Suppressor macrophage treated with lipopolysaccharide for 4 hours (primary cell): Measurements from ENCODE around the gene MAPK1.
"Not testable (repeated sequence)": the region's sequence is repeated elsewhere in the genome, so short reads cannot be mapped to it uniquely, and the experiment has no call there.

ENCODE experiments used
- DNase-seq: peaks from one replicate; pipeline ENCODE4 v3.0.0-alpha.2; 2020

The MAPK1 gene

GRCh38 chr22:21881841-21882753 is 14.7 kb upstream of the MAPK1 start:
- DNase-seq: no peak

DNA sequence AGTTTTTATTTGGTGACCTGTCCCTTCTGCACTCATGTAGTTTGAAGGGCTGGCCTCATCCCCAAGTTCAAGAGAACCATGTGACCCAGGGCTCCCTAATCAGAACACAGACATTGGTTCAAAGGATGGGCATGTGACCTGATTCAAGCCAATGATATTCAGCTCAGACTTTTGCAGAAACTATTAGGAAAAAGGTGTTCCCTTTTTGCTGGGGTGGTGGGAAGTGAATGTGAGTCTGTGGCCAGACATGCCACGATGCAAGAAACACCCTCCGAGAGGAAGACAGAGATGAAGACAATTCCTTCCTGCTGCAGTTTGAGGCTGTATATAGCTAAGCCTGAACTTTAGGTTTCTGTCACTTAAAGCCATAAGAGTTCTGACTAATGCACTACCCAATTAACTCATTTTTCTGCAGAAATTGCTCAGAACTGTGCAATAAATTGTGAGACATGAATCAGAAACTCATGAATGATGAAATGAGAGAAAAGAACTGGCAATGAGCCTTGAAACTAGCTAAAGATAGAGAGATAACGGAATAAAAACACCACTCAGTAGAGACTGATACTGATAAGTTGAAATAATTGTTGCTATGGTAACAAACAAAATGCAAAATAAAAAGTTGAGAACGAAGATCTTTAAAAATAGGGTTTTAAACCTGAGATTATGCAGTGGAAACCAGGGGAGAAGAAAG is 9.2 kb upstream of the MAPK1 start:
- peak; percentile 66 for DNase-seq

DNA sequence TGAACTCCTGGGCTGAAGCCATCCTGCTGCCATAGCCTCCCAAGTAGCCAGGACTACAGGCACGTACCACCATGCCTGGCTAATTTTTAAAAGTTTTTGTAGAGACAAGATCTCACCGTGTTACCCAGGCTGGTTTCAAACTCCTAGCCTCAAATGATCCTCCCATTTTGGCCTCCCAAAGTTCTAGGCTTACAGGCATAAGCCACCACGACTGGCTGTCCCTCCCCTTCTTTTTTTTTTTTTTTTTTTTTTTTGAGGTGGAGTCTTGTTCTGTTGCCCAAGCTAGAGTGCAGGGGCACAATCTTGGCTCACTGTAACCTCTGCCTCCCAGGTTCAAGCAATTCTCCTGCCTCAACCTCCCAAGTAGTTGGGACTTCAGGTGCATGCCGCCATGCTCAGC is 7.5 kb upstream of the MAPK1 start:
- DNase-seq: not testable (repeated sequence)

GRCh38 chr22:21873619-21874018 is 6.2 kb upstream of the MAPK1 start:
- DNase-seq: no peak

- not testable (repeated sequence) for DNase-seq
Observed at GRCh38 chr22:21872741-21873140, 5.3 kb upstream of the MAPK1 start.

DNA sequence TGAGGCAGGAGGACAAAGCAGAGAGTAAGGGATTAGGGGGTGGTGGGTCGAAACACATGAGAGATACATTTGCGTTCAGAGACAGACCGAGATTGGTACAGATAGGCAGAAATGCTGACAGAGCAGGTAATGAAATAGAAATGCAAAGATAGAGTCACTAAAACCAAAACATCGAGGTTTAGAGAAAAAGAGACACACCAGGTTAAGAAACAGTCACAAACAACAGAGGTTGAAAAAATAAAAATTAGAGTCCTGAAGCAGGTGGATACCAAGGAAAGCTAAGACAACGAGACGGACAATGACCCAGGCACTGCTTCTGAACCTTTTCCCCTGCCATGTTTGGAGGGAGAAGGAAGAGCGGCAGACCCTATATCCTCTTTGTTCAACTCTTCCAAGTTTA is 1.2 kb upstream of the MAPK1 start:
- no peak for DNase-seq

DNA sequence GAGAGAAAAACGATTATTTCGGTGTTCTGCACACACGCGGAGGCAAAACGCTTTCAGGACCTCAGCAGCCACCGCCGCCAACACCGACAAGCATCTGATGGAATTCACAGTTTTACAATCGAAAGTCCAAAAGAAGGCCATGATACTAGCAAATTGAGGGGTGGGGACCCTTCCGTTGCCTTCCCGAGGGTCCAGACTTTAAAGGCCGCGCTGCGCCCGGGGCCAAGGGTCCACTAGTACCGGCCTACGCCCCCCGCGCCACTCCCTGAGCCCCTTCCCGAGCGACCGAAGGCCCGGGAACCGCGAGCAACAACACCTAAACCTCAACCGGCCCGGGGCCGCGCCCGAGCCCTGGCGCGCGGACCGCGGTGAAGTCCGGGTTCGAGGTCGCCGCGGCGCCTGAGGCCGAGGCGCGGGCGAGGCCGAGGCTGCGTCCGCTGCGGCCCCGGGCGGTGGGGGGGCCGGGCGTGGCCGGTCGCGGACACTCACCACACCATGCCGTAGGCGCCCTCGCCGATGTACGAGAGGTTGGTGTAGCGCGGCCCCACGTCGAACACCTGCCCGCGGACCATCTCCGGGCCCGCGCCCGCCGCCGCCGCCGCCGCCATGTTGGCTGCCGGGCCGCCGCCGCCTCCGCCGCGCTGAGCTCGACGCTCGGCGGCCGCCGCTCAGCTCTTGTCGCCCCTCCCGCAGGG is 465 bp downstream of the MAPK1 start:
- DNase-seq: peak; percentile 31

DNA sequence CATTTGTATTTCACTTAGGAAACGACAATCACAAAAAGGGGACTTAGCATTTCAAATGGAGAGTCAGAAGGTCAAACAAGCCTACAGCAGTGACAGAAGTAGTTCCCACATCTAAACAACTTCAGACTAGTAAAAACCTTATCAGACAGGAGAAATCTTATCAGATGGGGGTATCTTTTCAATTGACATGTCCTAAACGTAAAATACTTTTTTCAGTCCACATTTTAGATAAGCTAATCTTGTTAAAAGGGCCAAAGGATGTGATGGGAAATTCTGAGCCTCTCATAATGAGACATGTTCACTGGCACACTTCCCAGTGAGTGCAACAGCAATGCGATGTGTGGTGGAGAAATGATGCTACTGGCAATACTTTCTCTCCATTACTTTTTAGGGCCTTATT is 2.4 kb downstream of the MAPK1 start:
- peak; percentile 53 for DNase-seq

DNA sequence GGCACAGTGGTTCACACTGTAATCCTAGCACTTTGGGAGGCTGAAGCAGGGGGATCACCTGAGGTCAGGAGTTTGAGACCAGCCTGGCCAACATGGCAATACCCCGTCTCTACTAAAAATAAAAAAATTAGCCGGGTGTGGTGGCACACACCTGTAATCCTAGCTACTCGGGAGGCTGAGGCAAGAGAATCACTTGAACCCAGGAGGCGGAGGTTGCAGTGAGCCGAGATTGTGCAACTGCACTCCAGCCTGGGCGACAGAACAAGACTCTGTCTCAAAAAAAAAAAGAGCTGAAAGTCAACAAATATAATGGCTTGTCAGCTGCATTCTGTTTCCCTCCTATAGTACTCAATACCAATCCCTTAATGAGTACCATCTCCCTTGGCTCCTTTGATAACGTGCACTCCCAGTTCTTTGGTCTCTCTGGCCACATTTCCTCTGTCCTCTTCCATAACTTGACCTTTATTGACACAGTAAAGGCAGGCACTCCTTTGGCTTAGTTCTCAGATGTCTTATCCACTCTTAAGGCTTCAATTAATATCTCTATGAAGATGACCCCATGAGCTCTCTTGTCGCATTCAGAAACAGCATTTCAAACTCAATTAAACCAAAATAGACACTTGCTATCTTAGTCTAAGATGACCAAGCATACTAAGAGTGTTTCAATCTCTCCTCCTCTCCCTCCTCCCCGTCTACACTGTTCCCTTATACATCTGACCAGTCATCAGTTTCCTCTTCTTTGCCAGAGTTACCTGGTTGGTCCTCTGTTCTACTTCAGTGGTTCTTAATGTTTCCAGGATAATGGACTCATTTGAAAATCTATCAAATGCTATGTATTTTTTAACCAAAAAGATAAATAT is 4.8 kb downstream of the MAPK1 start:
- DNase-seq: no peak

DNA sequence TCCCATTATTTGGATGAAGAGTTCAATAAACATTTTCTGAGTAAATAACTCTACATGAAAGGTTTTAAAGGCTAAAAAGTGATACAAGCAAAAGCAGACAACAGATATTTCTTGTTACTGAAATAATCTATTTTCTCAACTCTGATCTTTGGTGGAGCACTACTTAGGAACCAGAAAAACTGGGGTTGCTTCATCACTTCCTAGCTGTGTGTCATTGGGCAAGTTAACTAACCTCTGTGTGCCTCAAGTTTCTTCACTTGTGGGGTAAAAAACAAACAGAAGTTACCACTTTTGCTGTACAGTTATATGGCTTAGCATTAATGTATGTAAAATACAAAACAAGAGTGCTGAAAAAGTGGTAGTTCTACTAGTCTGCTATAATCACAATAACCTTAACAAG is 5.6 kb downstream of the MAPK1 start:
- DNase-seq: peak; percentile 64

- DNase-seq: no peak
Observed at GRCh38 chr22:21861264-21861848, 6.1 kb downstream of the MAPK1 start.

DNA sequence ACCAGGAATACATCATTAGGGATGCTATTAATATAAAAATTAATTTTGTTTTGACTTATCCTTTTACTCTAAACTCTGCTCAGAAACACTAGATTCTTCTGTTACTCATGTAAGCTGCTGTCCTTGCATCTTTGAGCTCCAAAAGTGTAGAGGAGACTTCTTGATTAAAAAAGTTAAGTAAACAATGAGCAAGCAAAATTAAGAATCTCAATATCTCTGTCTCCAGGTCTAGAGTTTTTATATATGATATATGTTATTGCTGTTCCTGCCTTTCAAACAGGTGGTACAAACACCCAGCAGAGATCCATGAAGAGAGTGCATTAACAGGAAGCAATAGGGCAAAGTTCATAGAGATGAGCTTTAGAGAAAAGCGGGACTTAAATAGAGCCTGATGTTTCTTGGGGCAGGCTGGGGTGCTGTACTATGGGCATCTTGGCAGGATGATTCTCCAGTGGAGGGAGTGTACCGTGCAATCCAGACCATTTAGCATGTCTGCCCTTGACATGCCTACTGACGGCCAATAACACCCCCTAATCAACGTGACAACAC is 6.9 kb downstream of the MAPK1 start:
- no peak for DNase-seq

DNA sequence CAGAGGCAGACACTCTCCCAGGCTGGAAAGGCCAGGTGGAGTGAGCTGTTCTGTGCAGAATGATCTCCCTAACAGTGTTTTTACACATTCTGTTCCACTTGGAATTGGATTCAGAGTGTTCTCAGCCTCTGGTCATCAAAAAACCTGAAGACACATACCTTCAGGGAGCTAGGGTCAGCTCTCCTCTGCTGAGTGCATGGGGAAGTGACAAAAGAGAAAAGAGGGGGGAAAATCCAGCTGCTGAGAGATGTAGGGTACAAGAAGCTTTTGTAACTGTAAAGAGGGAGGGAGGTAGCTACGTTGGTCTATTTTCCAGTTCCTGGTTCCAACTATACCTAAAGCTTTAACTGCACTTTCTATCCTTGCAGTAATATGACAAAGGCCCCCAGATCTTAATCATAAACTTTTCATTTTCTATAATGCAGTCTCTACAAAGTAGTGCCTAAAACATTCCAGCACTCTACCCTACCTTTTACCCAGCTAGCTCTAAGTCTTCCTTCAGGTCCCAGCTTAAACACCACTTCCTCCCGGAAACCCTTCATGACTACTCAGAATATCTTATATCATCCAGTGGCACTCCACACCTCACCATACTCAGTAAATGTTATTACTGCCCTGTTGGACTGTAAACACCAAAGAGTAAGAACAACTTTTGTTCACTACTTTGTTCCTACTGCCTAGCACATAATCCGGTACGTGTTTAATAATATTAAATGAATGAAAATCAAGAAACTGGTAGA is 9.2 kb downstream of the MAPK1 start:
- peak; percentile 20 for DNase-seq

GRCh38 chr22:21857481-21857914 is 9.9 kb downstream of the MAPK1 start:
- peak; percentile 77 for DNase-seq

GRCh38 chr22:21856868-21857267 is 10.6 kb downstream of the MAPK1 start:
- DNase-seq: no peak

DNA sequence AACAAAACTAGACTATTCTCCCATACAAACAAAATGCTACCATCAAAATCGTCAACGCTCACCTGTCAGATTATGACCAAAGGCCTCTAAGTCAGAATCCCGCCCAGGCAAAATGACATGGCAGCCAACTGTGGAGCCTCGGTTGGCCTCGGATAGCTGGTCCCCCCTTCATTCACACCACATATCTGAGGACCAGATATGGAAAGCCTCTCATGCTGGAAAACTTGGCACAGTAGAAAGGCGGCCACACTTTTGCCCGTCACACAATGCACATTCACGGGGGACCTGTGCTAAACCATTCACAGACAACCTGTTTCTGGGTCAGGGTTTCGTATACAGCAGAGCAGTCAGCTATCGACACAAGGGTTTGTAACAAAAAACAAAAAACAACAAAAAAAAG is 11.2 kb downstream of the MAPK1 start:
- DNase-seq: no peak

DNA sequence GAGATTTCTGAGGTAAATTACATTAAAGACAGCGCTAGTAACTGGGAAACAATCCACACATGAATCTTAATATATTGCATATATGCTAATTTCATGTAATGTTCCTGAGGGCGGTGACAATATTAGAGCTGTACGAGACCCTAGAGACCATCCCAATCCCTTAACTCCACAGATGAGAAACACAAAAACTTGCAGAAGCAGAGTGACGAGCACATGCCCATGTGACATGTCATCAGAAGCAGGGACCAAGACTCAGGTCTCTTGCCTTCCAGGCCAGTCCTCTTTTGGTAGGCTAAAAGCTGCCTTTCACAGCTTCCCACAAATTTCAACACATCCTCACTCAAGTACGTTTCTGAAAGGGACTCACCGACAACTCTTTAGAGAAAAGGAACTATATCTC is 11.8 kb downstream of the MAPK1 start:
- peak; percentile 66 for DNase-seq

DNA sequence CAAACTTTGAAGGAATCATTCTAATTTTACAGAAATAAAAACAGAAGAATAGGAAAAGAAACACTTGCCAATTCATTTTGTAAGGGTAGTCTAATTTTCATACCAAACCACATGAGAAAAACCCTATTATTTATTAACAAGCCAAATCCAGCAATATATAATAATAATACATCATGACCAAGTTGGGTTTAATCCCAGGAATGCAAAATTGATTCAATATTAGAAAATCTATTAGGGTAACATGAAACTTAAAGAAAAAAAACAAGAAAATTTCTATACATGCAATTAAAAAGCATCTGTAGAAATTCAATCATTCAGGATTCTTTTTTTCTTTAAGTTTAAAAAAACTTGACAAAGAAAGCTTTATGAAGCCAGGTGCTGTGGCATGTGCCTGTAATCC is 16.8 kb downstream of the MAPK1 start:
- no peak for DNase-seq

DNA sequence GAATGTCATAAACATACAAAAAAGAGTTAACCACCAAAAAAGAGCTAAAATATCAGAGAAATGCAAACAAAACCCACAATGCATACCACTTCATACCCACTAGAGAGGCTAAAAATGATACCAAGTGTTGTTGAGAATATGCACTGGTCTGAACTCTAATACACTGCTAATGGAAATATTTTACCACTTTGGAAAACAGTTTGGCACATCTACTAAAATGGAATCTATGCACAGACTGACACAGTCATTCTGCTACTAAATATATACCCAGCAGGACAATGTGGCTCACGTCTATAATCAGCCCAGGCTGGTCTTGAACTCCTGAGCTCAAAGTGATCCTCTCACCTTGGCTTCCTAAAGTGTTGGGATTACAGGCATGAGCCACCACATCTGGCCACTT is 18.0 kb downstream of the MAPK1 start:
- DNase-seq: no peak

DNA sequence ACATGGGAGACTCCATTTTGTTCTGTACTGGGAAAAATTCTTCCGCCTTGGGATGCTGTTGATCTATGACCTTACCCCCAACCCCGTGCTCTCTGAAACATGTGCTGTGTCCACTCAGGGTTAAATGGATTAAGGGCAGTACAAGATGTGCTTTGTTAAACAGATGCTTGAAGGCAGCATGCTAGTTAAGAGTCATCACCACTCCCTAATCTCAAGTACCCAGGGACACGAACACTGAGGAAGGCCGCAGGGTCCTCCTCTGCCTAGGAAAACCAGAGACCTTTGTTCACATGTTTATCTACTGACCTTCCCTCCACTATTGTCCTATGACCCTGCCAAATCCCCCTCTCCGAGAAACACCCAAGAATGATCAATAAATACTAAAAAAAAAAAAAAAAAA is 19.4 kb downstream of the MAPK1 start:
- not testable (repeated sequence) for DNase-seq
